Cerebellar nuclear complex (tissue), 1 donor: ENCODE results near the gene LCNL1.
"Not testable (repeated sequence)": the region's sequence is repeated elsewhere in the genome, so short reads cannot be mapped to it uniquely, and the experiment has no call there.

ENCODE experiments used
- DNase-seq, 2 experiments: peaks; one replicate each; lab custom pipeline; 2025; lab: John Stamatoyannopoulos, UW

LCNL1 gene

DNA sequence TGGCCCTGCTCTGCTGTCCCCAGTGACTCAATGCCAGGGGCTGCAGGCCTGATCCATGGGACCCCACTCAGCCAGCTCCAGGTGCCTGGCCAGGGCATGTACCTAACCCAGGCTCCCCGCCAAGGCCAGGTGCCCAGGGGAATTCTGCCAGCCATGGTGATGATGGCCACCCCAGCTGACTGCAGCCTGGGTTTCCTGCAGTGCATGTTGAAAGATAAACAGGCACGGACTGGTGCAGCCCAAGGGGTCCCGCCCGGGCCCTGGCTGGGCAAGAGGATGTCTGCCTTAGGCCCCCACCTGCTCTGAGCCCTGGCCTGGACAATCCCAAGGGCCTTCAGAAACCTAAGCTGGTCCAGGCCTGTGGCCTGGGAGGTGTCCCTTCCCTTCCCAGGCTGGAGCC, 44.0 kb downstream of the LCNL1 start:
- no peak for DNase-seq

DNA sequence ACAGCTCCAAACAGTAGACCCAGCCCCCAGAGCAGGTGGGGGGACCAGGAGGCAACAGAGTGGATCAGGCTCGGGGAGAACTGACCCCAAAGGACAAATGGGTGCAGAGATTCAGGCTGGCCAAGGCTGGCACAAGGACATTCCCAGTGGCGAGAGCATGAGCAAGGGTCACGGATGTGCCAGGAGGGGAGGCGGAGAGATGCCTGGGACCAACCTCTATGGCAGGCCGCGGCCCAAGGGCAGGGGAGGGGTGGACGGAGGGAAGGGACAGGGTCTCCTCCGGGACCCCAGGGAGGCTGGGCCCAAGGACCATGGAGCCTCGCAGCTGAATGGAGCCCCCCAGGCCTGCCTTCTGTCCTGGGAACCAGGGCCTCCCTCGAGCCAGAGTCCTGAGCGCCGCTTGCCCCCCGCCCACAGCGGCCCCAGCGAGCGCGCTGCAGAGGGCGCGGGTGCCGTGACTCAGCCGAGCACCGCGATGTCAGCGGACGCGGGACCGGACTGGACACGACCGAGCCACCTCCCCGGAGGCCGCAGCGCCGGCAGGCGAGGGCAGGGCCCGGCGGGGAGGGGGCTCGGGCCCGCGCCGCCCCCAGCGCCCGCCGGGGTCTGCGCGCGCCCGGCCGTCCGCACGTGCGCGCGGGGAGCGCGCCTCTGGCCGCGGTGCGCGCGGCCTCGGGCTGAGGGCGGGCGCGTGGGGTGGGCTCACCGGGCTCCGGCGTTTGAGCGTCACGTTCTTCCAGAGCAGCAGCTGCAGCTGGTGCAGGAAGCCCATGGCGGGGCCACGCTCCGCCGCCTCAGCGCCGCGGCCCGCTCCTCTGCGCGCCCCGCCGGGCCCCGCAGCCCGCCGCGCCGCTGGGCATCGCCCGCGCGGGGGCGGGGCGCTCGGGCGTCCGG, 44.8 kb downstream of the LCNL1 start, which contains the start of gene ABCA2:
Gene ABCA2 (minus strand): TSS at position 869 of the 894 bp plus-strand sequence. CDS start 97 bp downstream, at position 772.
- DNase-seq = no peak

DNA sequence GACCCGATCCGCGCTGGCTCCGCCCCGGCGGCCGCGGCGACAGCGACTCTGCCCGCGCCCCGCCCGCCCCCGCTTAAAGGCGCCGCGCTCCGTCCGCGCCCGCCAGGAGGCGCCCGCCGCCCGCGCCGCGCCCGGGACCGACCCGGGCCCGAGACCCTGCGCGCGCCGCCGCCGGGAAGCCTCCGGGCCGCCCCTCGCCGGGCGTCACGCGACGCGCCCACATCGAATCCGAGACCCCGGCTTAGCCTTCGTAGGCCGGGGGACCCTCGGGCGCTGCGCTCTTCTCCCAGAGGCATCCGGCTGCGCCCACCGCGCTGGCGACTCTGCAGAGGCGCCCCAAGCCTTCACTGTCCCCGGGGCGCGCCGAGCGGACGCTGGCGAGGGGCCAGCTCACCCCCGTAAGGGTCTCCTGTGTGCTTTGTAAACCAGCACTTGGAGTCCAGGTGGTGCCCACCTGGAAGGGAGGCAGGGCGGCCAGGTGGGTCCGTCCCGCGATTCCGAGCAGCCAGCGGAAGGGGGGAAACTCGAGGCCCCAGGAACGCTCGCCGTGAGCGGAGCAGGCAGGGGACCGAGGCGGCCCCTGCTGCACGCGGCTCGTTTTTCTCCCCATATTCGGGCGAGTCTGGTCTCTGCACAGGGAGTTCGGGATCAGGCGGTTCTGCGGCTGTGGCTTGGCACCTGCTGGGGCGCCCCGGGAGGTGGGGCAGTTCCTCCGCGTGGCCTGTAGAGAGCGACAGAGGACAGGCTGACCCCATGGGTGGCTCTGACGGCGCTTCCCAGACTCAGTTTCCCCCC, 45.7 kb downstream of the LCNL1 start:
- no peak for DNase-seq

DNA sequence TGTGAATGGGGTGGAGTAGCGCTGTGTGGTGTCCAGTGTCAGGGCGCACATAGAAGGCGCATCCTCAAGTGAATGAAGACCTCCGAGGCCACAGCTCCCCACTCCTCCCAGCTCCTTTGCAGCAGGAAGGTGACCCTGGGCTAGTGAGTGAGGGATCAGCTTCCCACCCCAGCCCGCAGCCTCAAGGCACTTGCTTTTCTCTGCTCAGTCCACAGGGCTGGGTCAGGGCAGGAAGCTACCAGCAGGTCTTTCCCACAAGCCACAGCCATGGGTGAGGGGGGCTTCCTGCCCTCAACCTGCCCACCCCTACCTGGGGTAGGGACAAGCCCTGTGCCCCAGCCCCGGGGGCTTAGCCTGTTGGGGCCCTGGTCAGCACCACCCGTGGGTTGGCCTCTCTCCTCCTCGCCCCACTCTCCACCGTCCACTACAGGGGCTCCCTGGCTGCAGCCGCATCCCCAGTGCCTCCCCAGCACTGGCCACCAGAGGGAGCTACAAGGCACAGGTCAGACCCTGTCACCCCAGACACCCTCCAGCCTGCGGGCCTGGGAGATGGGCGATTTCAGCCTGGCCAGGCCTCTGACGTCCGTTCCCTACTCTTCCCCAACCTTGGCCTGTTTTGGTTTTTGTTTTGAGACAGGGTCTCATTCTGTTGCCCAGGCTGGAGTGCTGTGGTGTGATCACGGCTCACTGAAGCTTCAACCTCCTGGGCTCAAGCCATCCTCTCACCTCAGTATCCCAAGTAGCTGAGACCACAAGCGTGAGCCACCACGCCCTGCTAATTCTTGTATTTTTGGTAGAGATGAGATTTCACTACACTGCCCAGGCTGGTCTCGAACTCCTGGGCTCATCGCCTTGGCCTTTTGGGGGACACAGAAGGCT, 46.5 kb downstream of the LCNL1 start:
- DNase-seq = peak in 1 of 2 experiments; percentile 51

DNA sequence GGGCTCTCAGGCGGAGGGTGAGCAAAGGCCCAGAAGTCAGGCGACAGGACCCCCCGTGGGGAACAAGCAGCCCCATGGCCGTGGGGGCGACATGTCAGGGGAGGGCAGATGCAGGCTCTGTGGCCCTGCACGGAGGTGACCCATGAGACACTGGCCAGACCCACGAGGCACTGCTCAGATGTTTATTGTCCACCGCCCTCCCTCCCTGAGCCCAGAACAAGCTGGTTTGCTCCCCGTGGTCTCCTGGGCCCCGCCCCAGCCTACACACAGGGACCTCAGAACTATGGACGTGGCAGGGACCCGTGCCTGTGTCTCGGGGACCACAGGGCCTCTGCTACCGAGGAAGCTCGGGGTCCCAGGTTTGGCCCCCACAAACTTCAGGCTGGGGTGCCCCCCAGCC, 47.2 kb downstream of the LCNL1 start:
- DNase-seq = no peak

- peak in 1 of 2 experiments; percentile 31 for DNase-seq
These were observed 48.0 kb downstream of the LCNL1 start for GRCh38 chr9:137030538-137031527.

- no peak for DNase-seq
These were observed 49.3 kb downstream of the LCNL1 start, which contains the start of gene FUT7 for GRCh38 chr9:137031904-137032640. TSS of gene FUT7 (minus strand) at chr9:137032088. CDS start at chr9:137031991, 97 bp downstream.

DNA sequence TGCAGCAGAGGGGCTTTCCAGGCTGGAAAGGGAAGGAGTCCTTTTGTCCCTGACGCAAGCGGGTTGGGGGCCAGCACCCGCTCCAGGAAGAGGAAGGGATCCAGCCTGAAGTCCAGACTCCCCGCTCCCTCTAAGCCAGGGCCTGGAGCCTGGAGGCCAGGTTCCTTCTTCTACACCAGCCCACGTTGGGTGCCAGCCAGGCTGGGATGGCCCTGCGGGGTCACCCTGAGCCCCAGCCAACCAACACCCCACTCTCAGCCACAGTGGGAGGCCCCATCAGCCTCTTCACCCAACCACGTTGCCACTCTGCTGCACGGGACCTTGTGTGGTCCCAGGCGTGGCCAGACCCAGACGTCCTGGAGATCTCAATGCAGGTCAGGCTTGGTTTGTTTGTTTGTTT, 50.1 kb downstream of the LCNL1 start:
- DNase-seq = no peak

GRCh38 chr9:137033481-137033880, 50.7 kb downstream of the LCNL1 start:
- not testable (repeated sequence) for DNase-seq

DNA sequence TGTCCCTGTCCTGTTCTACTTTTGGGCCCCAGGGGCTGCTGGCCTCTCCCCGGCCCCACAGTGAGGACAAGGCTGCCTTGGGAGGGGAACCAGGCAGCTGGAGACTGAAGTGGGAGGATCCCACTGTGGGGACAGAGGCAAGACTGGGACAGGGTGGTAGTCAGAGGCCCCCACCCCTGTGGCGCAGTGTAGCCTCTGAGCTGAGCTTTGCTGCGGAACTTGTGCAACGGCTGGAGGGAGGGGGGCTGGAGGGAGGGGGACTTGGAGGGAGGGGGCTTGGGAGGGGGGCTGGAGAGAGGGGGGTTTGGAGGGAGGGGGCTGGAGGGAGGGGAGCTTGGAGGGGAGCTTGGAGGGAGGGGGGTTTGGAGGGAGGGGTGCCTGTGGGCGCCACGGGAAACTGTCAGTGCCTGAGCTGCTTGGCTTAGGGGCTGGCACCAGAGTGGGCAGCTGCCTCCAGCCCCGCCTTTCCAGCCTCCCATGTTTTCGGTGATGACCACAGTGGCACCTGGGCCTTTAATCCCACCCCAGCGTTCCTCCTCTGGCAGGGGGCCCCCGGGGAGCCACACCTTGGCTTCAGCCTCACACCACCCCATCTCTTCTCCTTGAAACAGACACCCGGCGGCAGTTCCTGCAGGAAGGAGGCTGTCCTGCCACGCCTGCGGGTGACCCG, 51.4 kb downstream of the LCNL1 start:
- peak in 1 of 2 experiments; percentile 29 for DNase-seq

- DNase-seq = peak in 1 of 2 experiments; percentile 68
These were observed 52.1 kb downstream of the LCNL1 start for GRCh38 chr9:137034709-137035506.
